Hepatocyte (in vitro differentiated cells): ENCODE measurements around the gene RNF130.

ENCODE experiments used
- CTCF ChIP-seq: fragments of 200-600 bp; sonication (generic); IDR thresholded peaks from 2 replicates; pipeline ENCODE4 v1.5.1; 2016; ENCODE audit warnings: antibody characterized with exemption, mild to moderate bottlenecking; ENCODE audit not compliant: poor library complexity
- EZH2 ChIP-seq: fragments of 200-600 bp; sonication (generic); IDR thresholded peaks from 2 replicates; pipeline ENCODE4 v1.6.1; 2016; ENCODE audit warnings: antibody characterized with exemption, mild to moderate bottlenecking, borderline replicate concordance
- EZH2phosphoT487 ChIP-seq: fragments of 200-600 bp; sonication (generic); IDR thresholded peaks from one replicate; pipeline ENCODE4 v1.6.1; 2018; ENCODE audit warnings: antibody characterized with exemption, mild to moderate bottlenecking, low read depth, moderate library complexity; ENCODE audit not compliant: unreplicated experiment, severe bottlenecking

DNA sequence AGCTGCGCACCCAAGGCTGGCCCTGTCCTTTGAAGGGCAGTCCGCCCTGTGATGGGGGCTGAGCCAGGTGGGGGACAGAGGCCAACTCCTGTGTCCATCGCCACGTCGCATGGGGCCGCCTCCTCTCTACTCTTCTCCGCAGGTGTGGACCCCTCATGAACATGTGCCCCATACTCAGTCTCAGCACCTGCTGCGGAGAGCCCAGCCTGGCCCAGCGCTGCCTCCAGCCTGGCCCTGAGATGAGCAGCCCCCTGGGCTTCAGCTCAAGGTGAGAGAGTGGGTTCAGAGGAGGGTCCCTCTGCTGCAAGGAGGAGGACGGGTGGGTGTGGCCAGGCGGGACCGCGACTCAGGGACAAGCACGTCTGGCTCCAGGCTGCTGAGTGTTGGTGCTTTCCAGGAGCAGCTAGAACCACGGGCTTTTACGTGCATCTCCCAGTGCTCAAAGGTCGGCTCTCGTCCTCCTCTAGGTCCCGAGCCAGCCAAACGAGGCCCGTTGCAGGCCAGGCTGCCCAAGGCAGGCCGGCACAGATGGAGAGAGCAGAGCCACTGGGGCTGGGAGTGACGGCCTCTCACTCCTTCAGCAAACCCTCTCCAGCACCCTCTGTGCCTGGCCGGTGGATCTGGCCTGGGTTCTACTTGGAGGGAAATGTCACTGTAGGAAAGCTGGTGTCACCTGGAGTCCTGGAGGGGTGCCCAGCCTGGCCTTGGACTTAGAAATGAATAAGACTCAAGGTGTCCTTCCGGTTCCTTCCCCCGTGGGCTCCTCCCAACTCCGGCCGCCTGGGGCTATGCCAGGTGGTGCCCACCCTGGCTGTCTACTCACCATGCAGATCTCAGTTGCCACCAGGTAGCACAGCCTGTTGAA, 48.9 kb upstream of the RNF130 start:
- TF ChIP-seq CTCF (no peak), EZH2phosphoT487 (no peak), EZH2 (no peak)
